H9 (cell line): ENCODE data around the gene C2CD2. TPM values are rescaled to one million over a fixed set of nuclear protein-coding genes. Genes with fewer than 3 reads are reported as not detected.

Experiments
- DNase-seq: peaks from one replicate; pipeline ENCODE4 v3.0.0-alpha.2; 2017
- H2AFZ ChIP-seq: one replicate; pipeline ENCODE4 v1.6.1; 2013; ENCODE audit warnings: mild to moderate bottlenecking, low read length, control low read depth, moderate library complexity
- H2AK5ac ChIP-seq: 2 replicates; pipeline ENCODE4 v1.6.1; 2013; ENCODE audit warnings: low read length, control low read depth, mixed read lengths; ENCODE audit not compliant: insufficient read length
- H2BK120ac ChIP-seq: one replicate; pipeline ENCODE4 v1.6.1; 2013; ENCODE audit warnings: low read depth, mild to moderate bottlenecking, low read length, control low read depth, inconsistent platforms; ENCODE audit not compliant: poor library complexity, severe bottlenecking
- H2BK12ac ChIP-seq: 2 replicates; pipeline ENCODE4 v1.6.1; 2013; ENCODE audit warnings: low read length, control low read depth, mixed read lengths, low read depth; ENCODE audit not compliant: insufficient read length
- H2BK15ac ChIP-seq: 2 replicates; pipeline ENCODE4 v1.6.1; 2013; ENCODE audit warnings: low read depth, low read length, control low read depth
- H2BK20ac ChIP-seq: one replicate; pipeline ENCODE4 v1.6.1; 2013; ENCODE audit warnings: low read depth, mild to moderate bottlenecking, low read length, control low read depth, inconsistent platforms; ENCODE audit not compliant: poor library complexity, severe bottlenecking
- H2BK5ac ChIP-seq: 2 replicates; pipeline ENCODE4 v1.6.1; 2013; ENCODE audit warnings: low read length, control low read depth, mixed read lengths; ENCODE audit not compliant: insufficient read length
- H3K14ac ChIP-seq: 2 replicates; pipeline ENCODE4 v1.6.1; 2013; ENCODE audit warnings: low read length, control low read depth; ENCODE audit not compliant: insufficient read depth
- H3K18ac ChIP-seq: 2 replicates; pipeline ENCODE4 v1.6.1; 2013; ENCODE audit warnings: low read depth, mild to moderate bottlenecking, mixed read lengths, low read length, control low read depth; ENCODE audit not compliant: insufficient read length
- H3K23ac ChIP-seq: 2 replicates; pipeline ENCODE4 v1.6.1; 2013; ENCODE audit warnings: low read length, control low read depth, mixed read lengths, low read depth; ENCODE audit not compliant: insufficient read length
- H3K23me2 ChIP-seq: 2 replicates; pipeline ENCODE4 v1.6.1; 2013; ENCODE audit warnings: low read depth, mild to moderate bottlenecking, mixed read lengths, low read length, control low read depth; ENCODE audit not compliant: insufficient read length, poor library complexity, severe bottlenecking
- H3K27ac ChIP-seq: 2 replicates; pipeline ENCODE4 v1.5.1; 2013; ENCODE audit warnings: low read length, control low read depth, mixed read lengths, low read depth; ENCODE audit not compliant: insufficient read length
- H3K27me3 ChIP-seq: 2 replicates; pipeline ENCODE4 v1.6.1; 2013; ENCODE audit warnings: low read length, control low read depth, inconsistent platforms; ENCODE audit not compliant: insufficient read depth
- H3K4ac ChIP-seq: 2 replicates; pipeline ENCODE4 v1.6.1; 2013; ENCODE audit warnings: low read depth, mild to moderate bottlenecking, control low read depth, inconsistent platforms, low read length, moderate library complexity
- H3K4me1 ChIP-seq: 2 replicates; pipeline ENCODE4 v1.6.1; 2013; ENCODE audit warnings: low read length, control low read depth, inconsistent platforms; ENCODE audit not compliant: insufficient read depth
- H3K4me2 ChIP-seq: 2 replicates; pipeline ENCODE4 v1.6.1; 2013; ENCODE audit warnings: low read length, control low read depth, mixed read lengths; ENCODE audit not compliant: insufficient read length, insufficient read depth
- H3K56ac ChIP-seq: 2 replicates; pipeline ENCODE4 v1.6.1; 2013; ENCODE audit warnings: low read depth, mild to moderate bottlenecking, mixed read lengths, low read length, control low read depth; ENCODE audit not compliant: insufficient read length
- H3K79me1 ChIP-seq: 2 replicates; pipeline ENCODE4 v1.6.1; 2013; ENCODE audit warnings: low read depth, mild to moderate bottlenecking, moderate library complexity, low read length, control low read depth, inconsistent platforms; ENCODE audit not compliant: insufficient read depth, poor library complexity, severe bottlenecking
- H3K79me2 ChIP-seq: 2 replicates; pipeline ENCODE4 v1.6.1; 2013; ENCODE audit warnings: low read length, control low read depth, inconsistent platforms; ENCODE audit not compliant: insufficient read depth
- H3K9ac ChIP-seq: 2 replicates; pipeline ENCODE4 v1.6.1; 2013; ENCODE audit warnings: low read length, control low read depth, mixed read lengths; ENCODE audit not compliant: insufficient read length; ENCODE audit errors: extremely low read depth
- H3K9me3 ChIP-seq: one replicate; pipeline ENCODE4 v1.6.1; 2013; ENCODE audit warnings: low read depth, low read length, inconsistent platforms; ENCODE audit not compliant: control insufficient read depth
- H3T11ph ChIP-seq: one replicate; pipeline ENCODE4 v1.6.1; 2013; ENCODE audit warnings: mild to moderate bottlenecking, low read length, control low read depth, inconsistent platforms
- H4K20me1 ChIP-seq: one replicate; pipeline ENCODE4 v1.6.1; 2013; ENCODE audit not compliant: control insufficient read depth, insufficient read length, insufficient read depth
- H4K5ac ChIP-seq: 2 replicates; pipeline ENCODE4 v1.6.1; 2013; ENCODE audit warnings: low read depth, mild to moderate bottlenecking, mixed read lengths, low read length, control low read depth; ENCODE audit not compliant: insufficient read length
- H4K8ac ChIP-seq: replicated peaks from 2 replicates; pipeline ENCODE4 v1.6.1; 2013; ENCODE audit warnings: low read length, control low read depth, mixed read lengths, low read depth; ENCODE audit not compliant: insufficient read length
- H4K91ac ChIP-seq: 2 replicates; pipeline ENCODE4 v1.6.1; 2013; ENCODE audit warnings: low read depth, mild to moderate bottlenecking, moderate library complexity, mixed read lengths, low read length, control low read depth; ENCODE audit not compliant: insufficient read length
- H3K27ac Mint-ChIP-seq, 3 experiments: 2 replicates in 2 of 3; 3 replicates in 1 of 3; pipeline ENCODE4 v1.8.0; 2020 to 2021; ENCODE audit warnings: mixed read lengths in 3 of 3, mild to moderate bottlenecking in 1 of 3, moderate library complexity in 1 of 3
- H3K27me3 Mint-ChIP-seq: 2 replicates; pipeline ENCODE4 v1.8.0; 2021; ENCODE audit warnings: low read depth, mild to moderate bottlenecking, moderate library complexity, mixed read lengths
- H3K36me3 Mint-ChIP-seq, 3 experiments: 2 replicates in 2 of 3; 3 replicates in 1 of 3; pipeline ENCODE4 v1.8.0; 2020 to 2021; ENCODE audit warnings: low read depth in 3 of 3, mixed read lengths in 3 of 3; ENCODE audit not compliant: insufficient read depth in 1 of 3
- H3K4me1 Mint-ChIP-seq, 2 experiments: 2 replicates each; pipeline ENCODE4 v1.8.0; 2020; ENCODE audit warnings: mixed read lengths in 2 of 2
- H3K4me3 Mint-ChIP-seq, 2 experiments: 2 replicates in 1 of 2; 3 replicates in 1 of 2; pipeline ENCODE4 v1.8.0; 2020 to 2021; ENCODE audit warnings: mild to moderate bottlenecking in 2 of 2, mixed read lengths in 2 of 2, moderate library complexity in 1 of 2
- H3K9me3 Mint-ChIP-seq, 2 experiments: 2 replicates in 1 of 2; 3 replicates in 1 of 2; pipeline ENCODE4 v1.8.0; 2020; ENCODE audit warnings: mild to moderate bottlenecking in 2 of 2, mixed read lengths in 2 of 2, moderate library complexity in 1 of 2
- WGBS: extraction: QIAGEN DNeasy Blood & Tissue Kit; methylation state at CpG from one replicate; pipeline ENCODE4 v1.1.7; 2013; ENCODE audit warnings: missing lambda C conversion rate, low lambda C conversion rate, mixed read lengths; ENCODE audit not compliant: insufficient read length; ENCODE audit errors: extremely low coverage; 5-methylcytosine and 5-hydroxymethylcytosine counted together
- total RNA-seq: library from RNA; stranded (reverse); gene quantifications from 2 replicates; pipeline ENCODE4 v1.2.1, GENCODE V29; 2021
- TF ChIP-seq, protein P1 (sequence below): fragments of 200-600 bp; sonication (generic); conservative IDR thresholded peaks from 3 replicates; pipeline ENCODE4 v1.8.0; 2021; ENCODE audit warnings: antibody characterized with exemption, mild to moderate bottlenecking

C2CD2 gene
- total RNA-seq, 1 experiment from 2014 or later = 14.6 TPM

DNA sequence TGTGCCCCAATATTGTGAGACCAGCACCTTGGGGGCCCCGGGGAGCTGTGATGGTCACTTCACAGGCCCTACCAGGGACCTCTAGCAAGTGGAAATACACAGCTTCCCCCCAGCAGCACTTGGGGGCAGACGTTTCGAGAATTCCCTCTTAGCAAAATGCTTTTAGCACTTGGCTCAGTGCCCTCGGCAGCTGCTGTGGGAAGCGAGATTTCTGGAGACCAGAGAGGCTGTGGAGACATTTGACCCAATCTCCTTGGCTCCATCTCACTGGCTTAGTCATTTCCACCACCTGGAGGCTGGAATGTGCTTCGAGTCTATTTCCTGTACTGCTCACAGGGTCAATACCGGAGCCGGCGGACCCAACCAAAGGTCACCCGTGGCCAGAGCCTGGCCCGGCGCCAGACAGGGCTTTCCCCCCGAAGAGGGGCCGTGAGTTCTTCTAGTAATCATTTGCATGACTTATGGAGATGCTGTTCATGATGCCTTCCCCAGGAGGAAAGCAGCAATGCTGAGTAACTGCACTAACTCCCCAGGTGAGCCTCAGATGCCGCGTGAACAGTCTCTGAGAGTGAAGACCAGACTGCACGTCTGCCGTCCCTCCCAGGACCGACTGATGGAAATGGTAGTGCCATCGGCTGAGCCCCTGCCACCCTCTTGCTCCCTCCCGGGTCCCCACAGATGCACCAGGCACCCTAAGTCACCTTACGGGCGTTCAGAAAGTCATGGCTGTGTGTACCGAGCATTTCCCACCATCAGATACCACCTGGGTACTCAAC, 4.4 kb upstream of the C2CD2 start:
- no peak overlapping the region for H4K91ac ChIP-seq
- H3K79me1 ChIP-seq = no peaks in the 10 kb centered on the region
- H3K27ac ChIP-seq = no peak overlapping the region
- H2BK5ac ChIP-seq = no peak overlapping the region
- no peak overlapping the region for H3K4ac ChIP-seq
- no peaks in the 10 kb centered on the region; the same call in 1 of the 2 replicates for H3K4me1 ChIP-seq
- no peak overlapping the region for H2AFZ ChIP-seq
- H3K9me3 ChIP-seq = no peaks in the 10 kb centered on the region
- H2BK120ac ChIP-seq = no peak overlapping the region
- H3K79me2 ChIP-seq = no peaks in the 10 kb centered on the region
- H2BK12ac ChIP-seq = no peak overlapping the region
- Mint-ChIP-seq H3K27ac (no peak overlapping the region), H3K27me3 (peaks cover 10% of the 10 kb centered on the region), H3K9me3 (no peaks in the 10 kb centered on the region; a peak in 2 of 5 replicates), H3K36me3 (no peaks in the 10 kb centered on the region), H3K4me3 (no peak overlapping the region), H3K4me1 (peaks cover 14 to 19% of the 10 kb centered on the region in 2 experiments)
- no peak overlapping the region for H3K4me2 ChIP-seq
- peaks cover 4% of the 10 kb centered on the region for H3K23me2 ChIP-seq
- no peak overlapping the region for H3K56ac ChIP-seq
- no peak overlapping the region for H4K5ac ChIP-seq
- no peak overlapping the region for H2BK20ac ChIP-seq
- H3K23ac ChIP-seq = no peak overlapping the region
- H4K20me1 ChIP-seq = no peaks in the 10 kb centered on the region
- no peak overlapping the region for H2AK5ac ChIP-seq
- no peak overlapping the region for H3K9ac ChIP-seq
- WGBS = no CpG with 5 or more reads among the region's 24 CpGs
- no peak overlapping the region for H3K14ac ChIP-seq
- H2BK15ac ChIP-seq = no peak overlapping the region
- no peak overlapping the region for H3K18ac ChIP-seq
- H3K27me3 ChIP-seq = no peaks in the 10 kb centered on the region
- TF ChIP-seq, protein P1, sequence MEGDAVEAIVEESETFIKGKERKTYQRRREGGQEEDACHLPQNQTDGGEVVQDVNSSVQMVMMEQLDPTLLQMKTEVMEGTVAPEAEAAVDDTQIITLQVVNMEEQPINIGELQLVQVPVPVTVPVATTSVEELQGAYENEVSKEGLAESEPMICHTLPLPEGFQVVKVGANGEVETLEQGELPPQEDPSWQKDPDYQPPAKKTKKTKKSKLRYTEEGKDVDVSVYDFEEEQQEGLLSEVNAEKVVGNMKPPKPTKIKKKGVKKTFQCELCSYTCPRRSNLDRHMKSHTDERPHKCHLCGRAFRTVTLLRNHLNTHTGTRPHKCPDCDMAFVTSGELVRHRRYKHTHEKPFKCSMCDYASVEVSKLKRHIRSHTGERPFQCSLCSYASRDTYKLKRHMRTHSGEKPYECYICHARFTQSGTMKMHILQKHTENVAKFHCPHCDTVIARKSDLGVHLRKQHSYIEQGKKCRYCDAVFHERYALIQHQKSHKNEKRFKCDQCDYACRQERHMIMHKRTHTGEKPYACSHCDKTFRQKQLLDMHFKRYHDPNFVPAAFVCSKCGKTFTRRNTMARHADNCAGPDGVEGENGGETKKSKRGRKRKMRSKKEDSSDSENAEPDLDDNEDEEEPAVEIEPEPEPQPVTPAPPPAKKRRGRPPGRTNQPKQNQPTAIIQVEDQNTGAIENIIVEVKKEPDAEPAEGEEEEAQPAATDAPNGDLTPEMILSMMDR = peak; percentile 44; the same call in 2 of the 3 replicates
- no peak overlapping the region for H4K8ac ChIP-seq
- no peak overlapping the region for H3T11ph ChIP-seq
- no peak for DNase-seq
